HepG2 (cell line): ENCODE measurements around the gene EPHA6. TPM values are rescaled to one million over a fixed set of nuclear protein-coding genes. Genes with fewer than 3 reads are reported as not detected.

Experiments
- ADNP ChIP-seq: sonication (generic); formaldehyde crosslinking; IDR thresholded peaks from 2 replicates; pipeline ENCODE4 v1.4.0; 2020; ENCODE audit warnings: missing genetic modification reagents
- CBX1 ChIP-seq: IDR thresholded peaks from one replicate; pipeline ENCODE4 v1.6.1; 2016; ENCODE audit warnings: antibody characterized with exemption, low read depth
- CEBPB ChIP-seq: IDR thresholded peaks from 2 replicates; pipeline ENCODE4 v1.6.1; 2011; ENCODE audit warnings: low read depth, low read length, improper control_type of control experiment, borderline replicate concordance
- GZF1 ChIP-seq: sonication (generic); formaldehyde crosslinking; IDR thresholded peaks from 2 replicates; pipeline ENCODE4 v1.5.1; 2020; ENCODE audit warnings: mild to moderate bottlenecking, missing genetic modification reagents
- HMG20B ChIP-seq: conservative IDR thresholded peaks from 2 replicates; pipeline ENCODE4 v1.6.1; 2016; ENCODE audit warnings: missing genetic modification reagents, missing compliant biosample characterization
- MATR3 ChIP-seq: sonication (generic); formaldehyde crosslinking; IDR thresholded peaks from 2 replicates; pipeline ENCODE4 v1.4.0; 2020; ENCODE audit warnings: missing genetic modification reagents
- NRL ChIP-seq: sonication (generic); formaldehyde crosslinking; IDR thresholded peaks from 2 replicates; pipeline ENCODE4 v1.5.0; 2020; ENCODE audit warnings: missing genetic modification reagents, mild to moderate bottlenecking, moderate library complexity, borderline replicate concordance
- RFX1 ChIP-seq: fragments of 450-650 bp; IDR thresholded peaks from 2 replicates; pipeline ENCODE4 v1.6.1; 2017
- TBL1XR1 ChIP-seq: fragments of 150-350 bp; IDR thresholded peaks from 2 replicates; pipeline ENCODE4 v1.6.1; 2014; ENCODE audit warnings: borderline replicate concordance, low read length; ENCODE audit not compliant: partially characterized antibody
- TBX2 ChIP-seq: sonication (generic); formaldehyde crosslinking; IDR thresholded peaks from 2 replicates; pipeline ENCODE4 v1.5.0; 2020; ENCODE audit warnings: missing genetic modification reagents, mild to moderate bottlenecking, borderline replicate concordance
- U2AF2 ChIP-seq: fragments of 200-400 bp; formaldehyde crosslinking; IDR thresholded peaks from 2 replicates; pipeline ENCODE4 v1.6.1; 2017; ENCODE audit warnings: low read depth, mild to moderate bottlenecking, low read length
- ZIK1 ChIP-seq: sonication (generic); formaldehyde crosslinking; IDR thresholded peaks from 2 replicates; pipeline ENCODE4 v1.5.0; 2020; ENCODE audit warnings: mild to moderate bottlenecking, low read depth, missing genetic modification reagents, borderline replicate concordance
- ZNF232 ChIP-seq: sonication (generic); formaldehyde crosslinking; IDR thresholded peaks from 2 replicates; pipeline ENCODE4 v1.4.0; 2020; ENCODE audit warnings: missing genetic modification reagents, borderline replicate concordance
- ZNF879 ChIP-seq: sonication (generic); formaldehyde crosslinking; IDR thresholded peaks from 2 replicates; pipeline ENCODE4 v1.8.1; 2023; ENCODE audit warnings: missing genetic modification reagents
- polyA plus RNA-seq, 8 experiments: library from polyadenylated mRNA; depleted of rRNA in 3 of 8; stranded (reverse) in 7 of 8; unstranded in 1 of 8; fragments of >200 nt; fragmentation: Illumina TruSeq in 4 of 8; extraction: Trizol in 4 of 8; gene quantifications; 2 replicates each; pipeline versions ENCODE4 v1.2.1 to v1.2.3, GENCODE V29; 2011 to 2016; ENCODE audit warnings: low read depth in 4 of 8, missing spikeins in 1 of 8, mixed read lengths in 1 of 8; ENCODE audit not compliant: insufficient read depth in 1 of 8
- total RNA-seq, 5 experiments: library from RNA; depleted of rRNA; stranded (reverse); fragments of >200 nt; fragmentation: Illumina TruSeq; extraction: Trizol; gene quantifications; 2 replicates each; pipeline ENCODE4 v1.2.3, GENCODE V29; 2016; ENCODE audit warnings: low read depth in 1 of 5
- TF ChIP-seq, protein P1 (sequence below): sonication (generic); formaldehyde crosslinking; IDR thresholded peaks from 2 replicates; pipeline ENCODE4 v1.9.0; 2021; ENCODE audit warnings: missing genetic modification reagents, borderline replicate concordance
- TF ChIP-seq, protein P2 (sequence below), 2 experiments: IDR thresholded peaks; 2 replicates each; pipeline ENCODE4 v1.6.1; 2011 to 2012; ENCODE audit warnings: low read length in 2 of 2, borderline replicate concordance in 1 of 2, low read depth in 1 of 2, mild to moderate bottlenecking in 1 of 2, moderate library complexity in 1 of 2

Gene EPHA6
- total and polyA plus RNA-seq, 2 of the 13 experiments (the other 11 are each of a cell fraction or from before 2014, with no cell fraction given), result not detected

- TF ChIP-seq TBL1XR1 (no peak), ZNF879 (CRISPR knock-in tag) (no peak), GZF1 (CRISPR knock-in tag) (no peak), CBX1 (no peak), CEBPB (no peak), ZNF232 (CRISPR knock-in tag) (no peak), HMG20B (CRISPR knock-in tag) (no peak), ADNP (CRISPR knock-in tag) (no peak), ZIK1 (CRISPR knock-in tag) (no peak), NRL (no peak), RFX1 (no peak), MATR3 (no peak), TBX2 (CRISPR knock-in tag) (no peak), U2AF2 (no peak)
- TF ChIP-seq, protein P1, sequence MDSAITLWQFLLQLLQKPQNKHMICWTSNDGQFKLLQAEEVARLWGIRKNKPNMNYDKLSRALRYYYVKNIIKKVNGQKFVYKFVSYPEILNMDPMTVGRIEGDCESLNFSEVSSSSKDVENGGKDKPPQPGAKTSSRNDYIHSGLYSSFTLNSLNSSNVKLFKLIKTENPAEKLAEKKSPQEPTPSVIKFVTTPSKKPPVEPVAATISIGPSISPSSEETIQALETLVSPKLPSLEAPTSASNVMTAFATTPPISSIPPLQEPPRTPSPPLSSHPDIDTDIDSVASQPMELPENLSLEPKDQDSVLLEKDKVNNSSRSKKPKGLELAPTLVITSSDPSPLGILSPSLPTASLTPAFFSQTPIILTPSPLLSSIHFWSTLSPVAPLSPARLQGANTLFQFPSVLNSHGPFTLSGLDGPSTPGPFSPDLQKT, result no peak
- TF ChIP-seq, protein P2, sequence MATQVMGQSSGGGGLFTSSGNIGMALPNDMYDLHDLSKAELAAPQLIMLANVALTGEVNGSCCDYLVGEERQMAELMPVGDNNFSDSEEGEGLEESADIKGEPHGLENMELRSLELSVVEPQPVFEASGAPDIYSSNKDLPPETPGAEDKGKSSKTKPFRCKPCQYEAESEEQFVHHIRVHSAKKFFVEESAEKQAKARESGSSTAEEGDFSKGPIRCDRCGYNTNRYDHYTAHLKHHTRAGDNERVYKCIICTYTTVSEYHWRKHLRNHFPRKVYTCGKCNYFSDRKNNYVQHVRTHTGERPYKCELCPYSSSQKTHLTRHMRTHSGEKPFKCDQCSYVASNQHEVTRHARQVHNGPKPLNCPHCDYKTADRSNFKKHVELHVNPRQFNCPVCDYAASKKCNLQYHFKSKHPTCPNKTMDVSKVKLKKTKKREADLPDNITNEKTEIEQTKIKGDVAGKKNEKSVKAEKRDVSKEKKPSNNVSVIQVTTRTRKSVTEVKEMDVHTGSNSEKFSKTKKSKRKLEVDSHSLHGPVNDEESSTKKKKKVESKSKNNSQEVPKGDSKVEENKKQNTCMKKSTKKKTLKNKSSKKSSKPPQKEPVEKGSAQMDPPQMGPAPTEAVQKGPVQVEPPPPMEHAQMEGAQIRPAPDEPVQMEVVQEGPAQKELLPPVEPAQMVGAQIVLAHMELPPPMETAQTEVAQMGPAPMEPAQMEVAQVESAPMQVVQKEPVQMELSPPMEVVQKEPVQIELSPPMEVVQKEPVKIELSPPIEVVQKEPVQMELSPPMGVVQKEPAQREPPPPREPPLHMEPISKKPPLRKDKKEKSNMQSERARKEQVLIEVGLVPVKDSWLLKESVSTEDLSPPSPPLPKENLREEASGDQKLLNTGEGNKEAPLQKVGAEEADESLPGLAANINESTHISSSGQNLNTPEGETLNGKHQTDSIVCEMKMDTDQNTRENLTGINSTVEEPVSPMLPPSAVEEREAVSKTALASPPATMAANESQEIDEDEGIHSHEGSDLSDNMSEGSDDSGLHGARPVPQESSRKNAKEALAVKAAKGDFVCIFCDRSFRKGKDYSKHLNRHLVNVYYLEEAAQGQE (IDR thresholded peaks at IDR 0.05; ENCODE audit: borderline replicate concordance in 1 of 2, low read depth in 1 of 2, low read length in 2 of 2), result no peak
Measured at GRCh38 chr3:97439373-97439772, 625.0 kb downstream of the EPHA6 start (continued).
